Caco-2 (cell line): ENCODE measurements around the gene ROBO1. TPM values are rescaled to one million over a fixed set of nuclear protein-coding genes. Genes with fewer than 3 reads are reported as not detected.

ENCODE experiments used
- BruUV-seq: library from RNA; stranded (reverse); fragments of 400-500 nt; replicated peaks from 2 replicates; lab custom pipeline; 2021; lab: Mats Ljungman, UMichigan
- CTCF ChIA-PET: fragments of 300-600 bp; sonication (Branson Sonifier 250); formaldehyde crosslinking; loops from one replicate; lab custom pipeline; 2022; ENCODE audit warnings: antibody characterized with exemption; lab: Charles Lee
- POLR2A ChIA-PET: fragments of 300-600 bp; sonication (Branson Sonifier 250); formaldehyde crosslinking; loops from one replicate; lab custom pipeline; 2022; ENCODE audit warnings: antibody characterized with exemption; lab: Charles Lee
- DNase-seq, 2 experiments: peaks; one replicate each; pipeline versions ENCODE4 v3.0.0 to v3.0.0-alpha.2; 2020 to 2022
- H3K27me3 ChIP-seq: replicated peaks from 2 replicates; pipeline ENCODE4 v1.6.0; 2011; ENCODE audit warnings: low read length; ENCODE audit not compliant: control insufficient read depth, insufficient read depth
- H3K36me3 ChIP-seq: 2 replicates; pipeline ENCODE4 v1.5.1; 2011; ENCODE audit warnings: low read length; ENCODE audit not compliant: control insufficient read depth, insufficient read depth
- H3K4me1 ChIP-seq: fragments of 250-450 bp; sonication (Bioruptor Pico); 2 replicates; pipeline ENCODE4 v1.5.1; 2020; ENCODE audit warnings: mild to moderate bottlenecking
- H3K4me3 ChIP-seq: 2 replicates; pipeline ENCODE4 v1.5.1; 2011; ENCODE audit warnings: low read depth, mild to moderate bottlenecking, control low read depth, low read length
- H3K9me3 ChIP-seq: fragments of 250-450 bp; sonication (Bioruptor Pico); 2 replicates; pipeline ENCODE4 v1.5.1; 2020; ENCODE audit warnings: mild to moderate bottlenecking, moderate library complexity
- H3K27ac Mint-ChIP-seq: one replicate; pipeline ENCODE4 v1.8.0; 2022; ENCODE audit warnings: mixed read lengths; ENCODE audit not compliant: unreplicated experiment
- H3K27me3 Mint-ChIP-seq: one replicate; pipeline ENCODE4 v1.8.0; 2022; ENCODE audit warnings: mixed read lengths; ENCODE audit not compliant: insufficient read depth, unreplicated experiment
- H3K36me3 Mint-ChIP-seq: one replicate; pipeline ENCODE4 v1.8.0; 2022; ENCODE audit warnings: mild to moderate bottlenecking, mixed read lengths; ENCODE audit not compliant: insufficient read depth, unreplicated experiment
- H3K4me1 Mint-ChIP-seq: one replicate; pipeline ENCODE4 v1.8.0; 2022; ENCODE audit warnings: low read depth, mixed read lengths; ENCODE audit not compliant: unreplicated experiment
- H3K4me3 Mint-ChIP-seq: one replicate; pipeline ENCODE4 v1.8.0; 2022; ENCODE audit warnings: mild to moderate bottlenecking, moderate library complexity, mixed read lengths; ENCODE audit not compliant: unreplicated experiment
- H3K9me3 Mint-ChIP-seq: one replicate; pipeline ENCODE4 v1.8.0; 2022; ENCODE audit warnings: mixed read lengths; ENCODE audit not compliant: unreplicated experiment
- intact Hi-C: fragments of 100-400 bp; cut with micrococcal nuclease; formaldehyde crosslinking; loops from one replicate; pipeline ENCODE4 v1.10.0; 2022; ENCODE audit not compliant: unreplicated experiment
- total RNA-seq: library from RNA; stranded (reverse); gene quantifications from 2 replicates; pipeline ENCODE4 v1.2.3, GENCODE V29; 2022
- TF ChIP-seq, protein P1 (sequence below), 2 experiments: fragments of 200-600 bp in 1 of 2; IDR thresholded peaks; 1 replicate in 1 of 2; 2 replicates in 1 of 2; pipeline versions ENCODE4 v1.5.1 to v1.8.0; 2011 to 2022; ENCODE audit warnings: antibody characterized with exemption in 1 of 2, control low read depth in 1 of 2, inconsistent platforms in 1 of 2, low read depth in 1 of 2, low read length in 1 of 2, mild to moderate bottlenecking in 1 of 2, moderate library complexity in 1 of 2; ENCODE audit not compliant: insufficient read depth in 1 of 2, severe bottlenecking in 1 of 2, unreplicated experiment in 1 of 2

The ROBO1 gene
- total RNA-seq, 1 experiment from 2014 or later, result 1.8 TPM

DNA sequence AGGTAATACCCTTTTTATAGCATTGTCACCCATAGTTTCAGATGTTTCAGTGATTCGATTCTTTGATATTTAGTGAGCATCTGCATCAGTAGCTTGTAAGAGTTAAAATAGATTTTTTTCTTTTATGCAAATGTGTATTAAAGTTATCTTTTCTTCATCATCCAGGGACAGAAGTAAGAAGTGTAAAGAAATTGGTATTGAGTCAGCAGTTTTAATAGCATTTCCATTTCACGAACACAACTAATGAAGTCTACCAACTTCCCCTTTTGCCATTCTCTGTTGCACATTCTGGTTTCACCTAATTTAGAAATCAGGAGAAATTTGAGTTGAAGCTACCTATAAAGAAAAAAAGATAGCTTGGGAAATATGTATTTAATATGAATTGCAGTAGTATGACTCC is 127.9 kb downstream of the ROBO1 start:
- Histone ChIP-seq H3K36me3 (no peaks in the 10 kb centered on the region), H3K4me1 (no peaks in the 10 kb centered on the region), H3K9me3 (no peaks in the 10 kb centered on the region), H3K27me3 (no peaks in the 10 kb centered on the region), H3K4me3 (no peak overlapping the region)
- Mint-ChIP-seq H3K9me3 (no peaks in the 10 kb centered on the region), H3K27ac (no peak overlapping the region), H3K27me3 (peaks cover 3% of the 10 kb centered on the region), H3K36me3 (peaks cover 4% of the 10 kb centered on the region), H3K4me1 (no peaks in the 10 kb centered on the region), H3K4me3 (no peak overlapping the region)
- TF ChIP-seq, protein P1, sequence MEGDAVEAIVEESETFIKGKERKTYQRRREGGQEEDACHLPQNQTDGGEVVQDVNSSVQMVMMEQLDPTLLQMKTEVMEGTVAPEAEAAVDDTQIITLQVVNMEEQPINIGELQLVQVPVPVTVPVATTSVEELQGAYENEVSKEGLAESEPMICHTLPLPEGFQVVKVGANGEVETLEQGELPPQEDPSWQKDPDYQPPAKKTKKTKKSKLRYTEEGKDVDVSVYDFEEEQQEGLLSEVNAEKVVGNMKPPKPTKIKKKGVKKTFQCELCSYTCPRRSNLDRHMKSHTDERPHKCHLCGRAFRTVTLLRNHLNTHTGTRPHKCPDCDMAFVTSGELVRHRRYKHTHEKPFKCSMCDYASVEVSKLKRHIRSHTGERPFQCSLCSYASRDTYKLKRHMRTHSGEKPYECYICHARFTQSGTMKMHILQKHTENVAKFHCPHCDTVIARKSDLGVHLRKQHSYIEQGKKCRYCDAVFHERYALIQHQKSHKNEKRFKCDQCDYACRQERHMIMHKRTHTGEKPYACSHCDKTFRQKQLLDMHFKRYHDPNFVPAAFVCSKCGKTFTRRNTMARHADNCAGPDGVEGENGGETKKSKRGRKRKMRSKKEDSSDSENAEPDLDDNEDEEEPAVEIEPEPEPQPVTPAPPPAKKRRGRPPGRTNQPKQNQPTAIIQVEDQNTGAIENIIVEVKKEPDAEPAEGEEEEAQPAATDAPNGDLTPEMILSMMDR (IDR thresholded peaks at IDR 0.05; ENCODE audit: insufficient read depth in 1 of 2, low read depth in 1 of 2, low read length in 1 of 2, severe bottlenecking in 1 of 2, unreplicated experiment in 1 of 2), result no peak
- ChIA-PET POLR2A (no interaction called here), CTCF (no interaction called here)
- BruUV-seq, result no TSS peak
- intact Hi-C loops, result no loop called here
- DNase-seq, result no peak

DNA sequence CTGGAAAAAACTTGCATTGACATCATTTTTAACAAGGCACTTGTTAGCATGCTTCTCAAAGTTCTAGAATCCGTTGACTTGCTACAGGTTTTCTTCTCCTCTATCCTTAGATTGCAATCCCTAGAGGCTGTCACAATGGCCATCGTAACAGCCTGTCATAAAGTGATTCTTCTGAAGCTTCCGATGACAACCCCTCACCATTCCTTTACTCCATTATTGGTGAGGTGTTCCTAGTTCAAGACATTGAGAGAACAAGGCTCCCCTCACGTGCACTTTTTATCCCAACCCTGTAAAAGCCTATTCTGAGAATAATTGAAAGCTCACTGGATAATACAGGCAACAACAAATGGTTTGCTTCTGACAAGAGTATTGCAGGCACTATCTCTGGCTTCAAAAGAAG is 131.4 kb downstream of the ROBO1 start:
- H3K9me3 Mint-ChIP-seq, result no peaks in the 10 kb centered on the region
- intact Hi-C loops, result no loop called here
- H3K4me1 ChIP-seq, result no peaks in the 10 kb centered on the region
- no peaks in the 10 kb centered on the region for H3K4me1 Mint-ChIP-seq
- H3K4me3 ChIP-seq, result no peak overlapping the region
- no peaks in the 10 kb centered on the region for H3K36me3 ChIP-seq
- no peaks in the 10 kb centered on the region for H3K27me3 ChIP-seq
- BruUV-seq, result no TSS peak
- no peak for DNase-seq
- no peaks in the 10 kb centered on the region for H3K36me3 Mint-ChIP-seq
- no peaks in the 10 kb centered on the region for H3K9me3 ChIP-seq
- POLR2A ChIA-PET, result no interaction called here
- TF ChIP-seq, protein P1 (IDR thresholded peaks at IDR 0.05; ENCODE audit: insufficient read depth in 1 of 2, low read depth in 1 of 2, low read length in 1 of 2, severe bottlenecking in 1 of 2, unreplicated experiment in 1 of 2), result no peak
- H3K4me3 Mint-ChIP-seq, result no peak overlapping the region
- H3K27me3 Mint-ChIP-seq, result no peaks in the 10 kb centered on the region
- CTCF ChIA-PET, result no interaction called here
- H3K27ac Mint-ChIP-seq, result no peak overlapping the region

DNA sequence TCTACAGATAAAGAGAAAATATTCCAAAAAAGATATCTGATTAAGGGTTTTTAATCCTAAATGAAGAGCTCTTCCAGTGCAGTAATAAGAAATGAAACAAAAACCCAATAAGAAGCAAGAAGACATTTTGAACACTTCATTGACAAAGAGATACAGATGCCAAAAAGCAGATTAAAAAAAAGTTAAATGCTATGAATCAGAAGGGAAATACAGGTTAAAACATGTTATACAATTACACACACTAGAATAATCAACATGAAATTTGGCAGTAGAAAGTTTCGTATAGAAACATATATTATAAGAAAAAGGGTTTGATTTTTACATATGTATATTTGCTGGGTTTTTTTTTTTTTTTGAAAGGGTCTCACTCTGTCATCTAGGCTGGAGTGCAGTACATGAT is 135.0 kb downstream of the ROBO1 start:
- H3K27ac Mint-ChIP-seq, result no peak overlapping the region
- no peaks in the 10 kb centered on the region for H3K4me1 Mint-ChIP-seq
- no peaks in the 10 kb centered on the region for H3K9me3 ChIP-seq
- no peaks in the 10 kb centered on the region for H3K9me3 Mint-ChIP-seq
- no peaks in the 10 kb centered on the region for H3K27me3 Mint-ChIP-seq
- ChIA-PET CTCF (no interaction called here), POLR2A (no interaction called here)
- BruUV-seq, result no TSS peak
- H3K4me3 Mint-ChIP-seq, result no peak overlapping the region
- no peak overlapping the region for H3K4me3 ChIP-seq
- DNase-seq, result no peak
- no peaks in the 10 kb centered on the region for H3K27me3 ChIP-seq
- intact Hi-C loops, result no loop called here
- no peaks in the 10 kb centered on the region for H3K4me1 ChIP-seq
- H3K36me3 Mint-ChIP-seq, result no peaks in the 10 kb centered on the region
- TF ChIP-seq, protein P1 (IDR thresholded peaks at IDR 0.05; ENCODE audit: insufficient read depth in 1 of 2, low read depth in 1 of 2, low read length in 1 of 2, severe bottlenecking in 1 of 2, unreplicated experiment in 1 of 2), result no peak
- no peaks in the 10 kb centered on the region for H3K36me3 ChIP-seq
